Stimulated activated CD8-positive, alpha-beta memory T cell treated with anti-CD3 and anti-CD28 coated beads, Interleukin-12 subunit alpha, Interleukin-12 subunit beta, amount 100 ng/mL, for 1 hour (primary cell): ENCODE data around the gene MAU2.

Source experiments
- DNase-seq: peaks from one replicate; pipeline ENCODE4 v3.0.0-alpha.2; 2020; ENCODE audit warnings: low read depth

The MAU2 gene

GRCh38 chr19:19320361-19321140 lies at the start of gene MAU2, which contains the start of gene SUGP1:
MAU2 (plus strand) TSS chr19:19320829; CDS start chr19:19320860, 31 bp downstream.
SUGP1 (minus strand) TSS chr19:19320509; CDS start chr19:19320496, 13 bp downstream.
- DNase-seq = peak; percentile 77

- DNase-seq = no peak
Observed at GRCh38 chr19:19271828-19272599, 48.6 kb upstream of the MAU2 start.

- DNase-seq = no peak
Observed at GRCh38 chr19:19274146-19274545, 46.5 kb upstream of the MAU2 start.

- DNase-seq = no peak
Observed at GRCh38 chr19:19274716-19275565, 45.7 kb upstream of the MAU2 start.

- DNase-seq = no peak
Observed at GRCh38 chr19:19276386-19276785, 44.2 kb upstream of the MAU2 start.

GRCh38 chr19:19276851-19277250 lies 43.8 kb upstream of the MAU2 start:
- no peak for DNase-seq

GRCh38 chr19:19278315-19278714 lies 42.3 kb upstream of the MAU2 start:
- DNase-seq = no peak

- DNase-seq = no peak
Observed at GRCh38 chr19:19279062-19279612, 41.5 kb upstream of the MAU2 start.

- DNase-seq = no peak
Observed at GRCh38 chr19:19279853-19280252, 40.8 kb upstream of the MAU2 start.

GRCh38 chr19:19280561-19280960 lies 40.1 kb upstream of the MAU2 start:
- DNase-seq = no peak

- DNase-seq = no peak
Observed at GRCh38 chr19:19285686-19286085, 34.9 kb upstream of the MAU2 start.

- no peak for DNase-seq
Observed at GRCh38 chr19:19292607-19293006, 28.0 kb upstream of the MAU2 start.

GRCh38 chr19:19294914-19295313 lies 25.7 kb upstream of the MAU2 start:
- no peak for DNase-seq

- DNase-seq = no peak
Observed at GRCh38 chr19:19296953-19297689, 23.5 kb upstream of the MAU2 start.

GRCh38 chr19:19297759-19298158 lies 22.9 kb upstream of the MAU2 start:
- no peak for DNase-seq

GRCh38 chr19:19300613-19301012 lies 20.0 kb upstream of the MAU2 start:
- DNase-seq = no peak

- no peak for DNase-seq
Observed at GRCh38 chr19:19303411-19303810, 17.2 kb upstream of the MAU2 start.

GRCh38 chr19:19304186-19304965 lies 16.3 kb upstream of the MAU2 start:
- no peak for DNase-seq

GRCh38 chr19:19305066-19305465 lies 15.6 kb upstream of the MAU2 start:
- no peak for DNase-seq

GRCh38 chr19:19305696-19306095 lies 14.9 kb upstream of the MAU2 start:
- no peak for DNase-seq

- DNase-seq = no peak
Observed at GRCh38 chr19:19306191-19306590, 14.4 kb upstream of the MAU2 start.
